Pancreas (tissue), 10 donors: ENCODE results near the gene HYOU1. TPM values are rescaled to one million over a fixed set of nuclear protein-coding genes. Genes with fewer than 3 reads are reported as not detected.

Source experiments
- ATAC-seq, 4 donors: fragments of 200-7000 bp; cut with Tn5 transposase; one replicate each; pipeline versions ENCODE4 v1.8.0 to v1.9.1; 2020; ENCODE audit warnings: mild to moderate bottlenecking in 4 of 4, moderate library complexity in 4 of 4
- DNase-seq, 6 donors: peaks; one replicate each; pipeline ENCODE4 v3.0.0-alpha.2; 2020
- FAIRE-seq: peaks from 2 replicates; lab custom pipeline; 2012; peaks lifted over from hg19 to GRCh38; lab: Jason Lieb, UNC
- H3K27ac ChIP-seq, 4 donors: fragments of 200-600 bp; sonication (generic); 1 replicate in 3 of 4; 2 replicates in 1 of 4; pipeline versions ENCODE4 v1.5.0 to v1.8.0; 2020
- H3K27me3 ChIP-seq, 4 donors: fragments of 200-600 bp; one replicate each; pipeline ENCODE4 v1.8.0; 2021
- H3K36me3 ChIP-seq, 3 donors: fragments of 200-600 bp; sonication (generic) in 1 of 3; one replicate each; pipeline versions ENCODE4 v1.5.0 to v1.8.0; 2020 to 2021
- H3K4me1 ChIP-seq, 3 donors: fragments of 200-600 bp; one replicate each; pipeline ENCODE4 v1.8.0; 2021
- H3K4me3 ChIP-seq, 4 donors: fragments of 200-600 bp; sonication (generic) in 2 of 4; one replicate each; pipeline versions ENCODE4 v1.5.0 to v1.8.0; 2020 to 2021
- H3K9me3 ChIP-seq, 4 donors: fragments of 200-600 bp; one replicate each; pipeline ENCODE4 v1.8.0; 2021
- CTCF ChIP-seq, 4 donors: fragments of 200-600 bp; sonication (generic) in 3 of 4; IDR thresholded peaks; one replicate each; pipeline versions ENCODE4 v1.5.0 to v1.8.0; 2021; ENCODE audit warnings: antibody characterized with exemption in 4 of 4
- WGBS, 2 donors: extraction: QIAGEN DNeasy Blood & Tissue Kit; methylation state at CpG; one replicate each; pipeline ENCODE4 v1.1.7; 2013; 5-methylcytosine and 5-hydroxymethylcytosine counted together
- intact Hi-C, 3 donors: fragments of 100-400 bp; cut with DNase I; formaldehyde crosslinking; loops; one replicate each; pipeline versions ENCODE4 v1.11.1 to v1.14.2; 2022
- polyA plus RNA-seq, 2 donors: library from polyadenylated mRNA; stranded (reverse); fragments of 200-250 nt; gene quantifications; one replicate each; pipeline ENCODE4 v1.2.3, GENCODE V29; 2013
- total RNA-seq, 6 donors: library from RNA; stranded (reverse); fragmentation: NEBNext Ultra II Directional in 4 of 6; extraction: Animal tissue kit (Norgen Biotek cat#: 25700) in 4 of 6; gene quantifications; one replicate each; pipeline versions ENCODE4 v1.2.1 to v1.2.4, GENCODE V29; 2021 to 2023
- donor health status: healthy with polysubstance abuse.
- donor health status: DM: no; HTN: no; CAD: no; lungs with moderate emphysema.
- donor health status: DM: no; HTN: no; CAD: no.
- donor health status: control.
- donor health status: control.
- donor health status: Bipolar disorder and iron deficiency.
- donor health status: DM: yes; HTN: yes; CAD: no.
- donor health status: DM: no; HTN: no; CAD: no.
- donor health status: DM: no; HTN: no; CAD: no.
- donor health status: DM: yes; HTN: yes; CAD: no.

HYOU1 gene
- total and polyA plus RNA-seq, 8 donors, result 79.2 to 210 (median 143) TPM

GRCh38 chr11:119030029-119030328, 27.0 kb downstream of the HYOU1 start:
- Histone ChIP-seq H3K27me3 (no peaks in the 10 kb centered on the region), H3K4me1 (peaks cover 4 to 26% (median 11%) of the 10 kb centered on the region in 3 donors), H3K27ac (peak overlapping the region; percentile 77 to 87 (median 86)), H3K36me3 (peaks cover 0 to 11% (median 6%) of the 10 kb centered on the region in 3 donors), H3K9me3 (no peaks in the 10 kb centered on the region), H3K4me3 (peak overlapping the region; percentile 40 to 76 (median 53))
- TF ChIP-seq CTCF (IDR thresholded peaks at IDR 0.05), result no peak
- FAIRE-seq (no peak), DNase-seq (peak in 1 of 6 donors; percentile 38), ATAC-seq (no peak)
- intact Hi-C loops, result no loop called here
- WGBS, 2 donors, result 1% methylated on average over 13 of the region's 13 CpGs

GRCh38 chr11:119029340-119030028, 27.5 kb downstream of the HYOU1 start:
- Histone ChIP-seq H3K9me3 (no peaks in the 10 kb centered on the region), H3K4me1 (peaks cover 4 to 26% (median 11%) of the 10 kb centered on the region in 3 donors), H3K4me3 (peak overlapping the region; percentile 40 to 76 (median 53)), H3K36me3 (peaks cover 0 to 12% (median 11%) of the 10 kb centered on the region in 3 donors), H3K27ac (peak overlapping the region; percentile 77 to 87 (median 86)), H3K27me3 (no peaks in the 10 kb centered on the region)
- intact Hi-C loops, result no loop called here
- DNase-seq, result peak; percentile 68 to 84 (median 81)
- FAIRE-seq, result no peak
- no peak for TF ChIP-seq CTCF (IDR thresholded peaks at IDR 0.05)
- ATAC-seq, result peak; percentile 51 to 72 (median 70)
- 10 to 12% methylated on average over 10 of the region's 10 CpGs for WGBS, 2 donors

- ATAC-seq, result no peak
- H3K4me1 ChIP-seq, result peaks cover 4 to 26% (median 15%) of the 10 kb centered on the region in 3 donors
- no peak for DNase-seq
- 21 to 42% methylated on average over 1 of the region's 1 CpG for WGBS, 2 donors
- FAIRE-seq, result no peak
- no peaks in the 10 kb centered on the region for H3K27me3 ChIP-seq
- H3K36me3 ChIP-seq, result peaks cover 0 to 14% (median 12%) of the 10 kb centered on the region in 3 donors
- H3K9me3 ChIP-seq, result no peaks in the 10 kb centered on the region
- intact Hi-C loops, result no loop called here
- H3K27ac ChIP-seq, result peak overlapping the region; percentile 77 to 87 (median 86)
- H3K4me3 ChIP-seq, result peak overlapping the region in 3 of 4 donors; percentile 13 to 76 (median 62)
- TF ChIP-seq CTCF (IDR thresholded peaks at IDR 0.05), result no peak
Observed at GRCh38 chr11:119029069-119029339, 28.0 kb downstream of the HYOU1 start.

- DNase-seq, result peak in 2 of 6 donors; percentile 27 to 49
- no peak for ATAC-seq
- intact Hi-C loops, result no loop called here
- no peaks in the 10 kb centered on the region for H3K27me3 ChIP-seq
- no peaks in the 10 kb centered on the region for H3K9me3 ChIP-seq
- FAIRE-seq, result no peak
- no peak for TF ChIP-seq CTCF (IDR thresholded peaks at IDR 0.05)
- peak overlapping the region; percentile 77 to 87 (median 86) for H3K27ac ChIP-seq
- 21 to 22% methylated on average over 9 of the region's 9 CpGs for WGBS, 2 donors
- peak overlapping the region in 3 of 4 donors; percentile 13 to 76 (median 62) for H3K4me3 ChIP-seq
- peaks cover 0 to 14% (median 12%) of the 10 kb centered on the region in 3 donors for H3K36me3 ChIP-seq
- peaks cover 4 to 27% (median 17%) of the 10 kb centered on the region in 3 donors for H3K4me1 ChIP-seq
Observed at GRCh38 chr11:119028346-119029068, 28.5 kb downstream of the HYOU1 start.
